Activated CD8-positive, alpha-beta memory T cell treated with anti-CD3 and anti-CD28 coated beads for 36 hours (primary cell): Measurements from ENCODE around the gene AOPEP. TPM values are rescaled to one million over a fixed set of nuclear protein-coding genes. Genes with fewer than 3 reads are reported as not detected.

ENCODE experiments used
- CTCF ChIA-PET: fragments of 350-600 bp; sonication (Branson Sonifier 250); formaldehyde crosslinking; loops from one replicate; lab custom pipeline; 2021; ENCODE audit warnings: antibody characterized with exemption; lab: Charles Lee
- POLR2A ChIA-PET: fragments of 350-600 bp; sonication (Branson Sonifier 250); formaldehyde crosslinking; loops from one replicate; lab custom pipeline; 2021; ENCODE audit warnings: antibody characterized with exemption; lab: Charles Lee
- total RNA-seq, 2 experiments: library from RNA; stranded (reverse); gene quantifications; one replicate each; pipeline ENCODE4 v1.2.3, GENCODE V29; 2021

The AOPEP gene
- total RNA-seq, 2 experiments from 2014 or later: 7.4 to 7.8 TPM

GRCh38 chr9:94982211-94982610, 255.7 kb downstream of the AOPEP start:
- ChIA-PET POLR2A (no interaction called here), CTCF (no interaction called here)

GRCh38 chr9:94983552-94983951, 257.1 kb downstream of the AOPEP start:
- CTCF ChIA-PET: no interaction called here

DNA sequence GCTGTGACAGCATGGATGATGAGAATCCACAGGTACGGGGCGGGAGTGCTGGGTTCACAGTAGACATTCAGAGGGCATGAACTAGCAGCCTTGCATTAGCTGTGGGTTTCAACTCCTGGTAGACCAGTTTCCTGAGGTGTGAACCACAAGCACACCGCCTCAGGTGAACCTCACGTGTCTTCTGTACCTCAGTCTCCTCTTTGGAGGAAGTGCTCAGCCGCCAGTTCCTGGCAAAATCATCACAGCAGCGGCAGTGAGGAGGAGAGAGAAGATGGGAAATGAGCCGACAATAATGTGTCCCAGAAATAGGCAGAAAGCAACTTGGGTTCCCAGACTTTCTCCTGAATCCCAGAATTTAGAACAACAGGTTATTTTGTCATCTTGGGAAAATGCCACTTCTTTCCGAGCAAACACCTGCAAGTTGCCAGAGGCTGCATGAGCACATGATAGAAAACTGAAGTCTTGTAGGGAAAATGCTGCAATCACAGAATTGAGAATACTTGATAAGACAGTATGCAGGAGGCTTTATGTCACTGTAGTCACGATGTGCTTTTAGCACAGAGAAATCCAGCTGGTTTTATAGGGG, 258.5 kb downstream of the AOPEP start:
- POLR2A ChIA-PET: no interaction called here
- CTCF ChIA-PET: no interaction called here

More at GRCh38 chr9:94983552-94983951, 257.1 kb downstream of the AOPEP start:
- POLR2A ChIA-PET: no interaction called here

GRCh38 chr9:94985649-94986048, 259.1 kb downstream of the AOPEP start:
- CTCF ChIA-PET: no interaction called here
- POLR2A ChIA-PET: no interaction called here

- CTCF ChIA-PET: no interaction called here
- POLR2A ChIA-PET: no interaction called here
Measured at GRCh38 chr9:94987731-94988130, 261.2 kb downstream of the AOPEP start.

DNA sequence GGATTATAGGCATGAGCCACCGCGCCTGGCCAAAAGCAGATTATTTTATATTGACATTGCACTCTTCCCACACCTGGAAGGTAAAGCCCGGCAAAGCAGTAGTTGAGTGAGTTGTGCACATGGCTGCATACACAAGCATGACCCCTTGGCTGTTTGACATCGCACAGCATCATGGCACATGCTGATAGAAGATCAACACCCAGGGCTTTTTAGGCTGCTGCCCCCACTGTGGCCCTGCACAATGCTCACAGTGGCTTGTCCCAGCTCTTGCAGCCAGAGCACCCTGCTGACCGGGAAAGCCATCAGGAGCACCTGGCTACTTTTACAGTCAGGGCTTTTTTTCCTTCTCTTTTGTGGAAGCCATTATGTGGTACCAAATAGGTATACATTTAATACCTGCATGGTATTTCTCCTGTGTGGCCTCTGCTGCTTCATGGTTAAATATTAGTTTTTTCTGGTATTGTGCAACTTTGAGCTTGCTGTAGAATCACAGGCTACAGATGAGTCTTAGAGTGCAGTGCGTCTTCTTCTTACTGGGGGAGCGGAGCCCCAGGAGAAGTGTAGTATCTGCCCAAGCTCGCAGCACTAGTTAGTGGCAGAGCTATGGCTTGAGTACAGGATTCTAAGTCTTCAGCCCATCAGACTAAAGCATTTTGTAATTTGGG, 264.5 kb downstream of the AOPEP start:
- ChIA-PET CTCF (no interaction called here), POLR2A (no interaction called here)

GRCh38 chr9:94991961-94992907, 265.7 kb downstream of the AOPEP start:
- ChIA-PET CTCF (no interaction called here), POLR2A (no interaction called here)

GRCh38 chr9:94993160-94993820, 266.8 kb downstream of the AOPEP start:
- ChIA-PET CTCF (interaction anchor here (1.0 kb wide), 1 partner anchor 312 kb away, joined by 3 read pairs; no protein-coding TSS in a partner anchor), POLR2A (no interaction called here)

GRCh38 chr9:94993821-94994165, 267.3 kb downstream of the AOPEP start:
- ChIA-PET POLR2A (no interaction called here), CTCF (interaction anchor here (1.0 kb wide), 1 partner anchor 313 kb away, joined by 3 read pairs; no protein-coding TSS in a partner anchor)

- ChIA-PET POLR2A (no interaction called here), CTCF (no interaction called here)
Measured at GRCh38 chr9:94995048-94995693, 268.7 kb downstream of the AOPEP start.

- ChIA-PET CTCF (no interaction called here), POLR2A (no interaction called here)
Measured at GRCh38 chr9:94996641-94997040, 270.1 kb downstream of the AOPEP start.

GRCh38 chr9:94997727-94998126, 271.2 kb downstream of the AOPEP start:
- POLR2A ChIA-PET: no interaction called here

DNA sequence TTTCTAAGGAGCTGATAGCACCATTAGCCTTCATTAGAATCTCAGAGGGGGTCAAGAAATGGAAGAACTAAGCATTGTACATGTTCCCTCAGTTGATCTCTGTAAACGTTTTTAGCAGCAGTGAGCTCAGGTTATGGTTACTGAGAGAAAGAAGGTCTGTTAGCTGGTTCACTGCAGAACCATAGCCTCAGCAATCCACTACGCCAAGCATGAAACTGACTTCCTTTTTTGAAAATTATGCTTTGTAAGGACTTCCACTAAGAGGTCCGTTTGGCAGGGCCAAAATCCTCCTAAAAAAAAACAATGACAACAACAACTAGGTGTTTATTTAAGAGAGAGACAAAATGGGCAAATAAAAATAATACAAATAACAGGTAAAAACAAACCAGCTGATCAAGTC, 273.3 kb downstream of the AOPEP start:
- POLR2A ChIA-PET: no interaction called here
- CTCF ChIA-PET: interaction anchor here (1.1 kb wide), 1 partner anchor 10 kb away, joined by 4 read pairs; no protein-coding TSS in a partner anchor

More at GRCh38 chr9:94997727-94998126, 271.2 kb downstream of the AOPEP start:
- CTCF ChIA-PET: no interaction called here

DNA sequence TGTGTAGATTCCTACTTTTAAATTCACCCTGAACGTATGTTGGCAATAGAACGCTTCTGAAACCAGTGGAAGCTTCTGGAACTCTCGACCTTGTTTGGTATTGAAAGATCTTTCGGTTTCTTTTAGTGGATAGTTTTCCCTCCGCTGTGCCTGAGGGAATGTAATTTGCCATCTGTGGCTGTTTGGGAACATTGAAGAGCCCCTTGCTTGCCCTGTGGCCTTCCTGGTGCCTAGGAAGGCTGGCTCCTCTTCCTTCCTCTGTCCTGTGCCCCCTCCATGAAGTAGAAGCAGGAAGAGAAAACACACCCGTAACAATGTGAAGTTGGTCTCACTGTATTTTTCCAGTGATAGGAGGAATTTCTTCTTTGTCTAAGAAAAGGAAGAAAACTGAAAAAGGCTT, 274.3 kb downstream of the AOPEP start:
- ChIA-PET CTCF (no interaction called here), POLR2A (no interaction called here)

GRCh38 chr9:95001720-95002119, 275.2 kb downstream of the AOPEP start:
- CTCF ChIA-PET: no interaction called here
- POLR2A ChIA-PET: no interaction called here

GRCh38 chr9:95003689-95004410, 277.4 kb downstream of the AOPEP start:
- POLR2A ChIA-PET: no interaction called here
- CTCF ChIA-PET: no interaction called here

DNA sequence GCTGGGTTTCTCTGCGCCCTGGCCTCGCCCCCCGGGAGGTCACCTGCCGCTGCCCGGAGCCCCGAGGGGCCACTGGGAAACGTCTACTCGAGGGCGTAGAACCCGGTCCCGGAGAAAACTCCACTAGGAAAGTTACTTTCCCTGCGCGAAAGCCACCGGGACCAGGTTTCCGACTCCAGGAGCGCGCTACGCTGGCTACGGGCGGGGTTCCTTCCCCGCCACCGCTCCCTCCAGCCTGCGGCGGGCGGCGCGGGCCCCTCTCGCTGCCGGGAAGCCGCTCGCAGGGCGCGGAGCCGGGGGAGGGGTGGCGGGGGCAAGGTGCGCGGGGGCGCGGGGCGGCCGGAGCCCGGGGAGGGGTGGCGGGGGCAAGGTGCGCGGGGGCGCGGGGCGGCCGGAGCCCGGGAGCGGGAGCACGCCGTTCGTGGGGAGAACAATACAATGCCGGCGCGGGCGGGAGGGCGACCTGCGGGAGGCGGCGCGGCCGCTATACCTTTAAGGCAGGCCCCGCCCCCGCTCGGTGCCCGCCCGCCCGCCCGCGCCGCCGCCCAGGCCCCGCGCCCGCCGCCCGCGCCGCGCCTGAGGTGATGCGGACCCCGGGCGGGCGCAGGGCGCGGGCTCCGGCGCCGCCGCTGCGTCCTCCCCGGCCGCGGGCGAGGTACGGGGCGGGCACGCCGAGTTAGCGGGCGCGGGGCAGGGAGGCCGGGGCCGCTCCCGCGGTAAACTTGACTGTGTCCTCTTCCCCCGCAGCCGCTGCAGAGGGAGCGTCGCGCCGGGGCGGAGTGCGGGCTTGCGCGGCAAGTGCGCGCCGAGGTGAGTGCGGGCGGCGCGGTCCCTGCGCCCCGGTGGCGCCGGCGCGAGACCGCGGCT, 278.1 kb downstream of the AOPEP start:
- ChIA-PET POLR2A (no interaction called here), CTCF (no interaction called here)
